H9 (cell line): ENCODE results near the gene KHNYN. TPM values are rescaled to one million over a fixed set of nuclear protein-coding genes. Genes with fewer than 3 reads are reported as not detected.

ENCODE experiments used
- DNase-seq: peaks from one replicate; pipeline ENCODE4 v3.0.0-alpha.2; 2017
- H2AFZ ChIP-seq: one replicate; pipeline ENCODE4 v1.6.1; 2013; ENCODE audit warnings: mild to moderate bottlenecking, low read length, control low read depth, moderate library complexity
- H2AK5ac ChIP-seq: 2 replicates; pipeline ENCODE4 v1.6.1; 2013; ENCODE audit warnings: low read length, control low read depth, mixed read lengths; ENCODE audit not compliant: insufficient read length
- H2BK120ac ChIP-seq: one replicate; pipeline ENCODE4 v1.6.1; 2013; ENCODE audit warnings: low read depth, mild to moderate bottlenecking, low read length, control low read depth, inconsistent platforms; ENCODE audit not compliant: poor library complexity, severe bottlenecking
- H2BK12ac ChIP-seq: 2 replicates; pipeline ENCODE4 v1.6.1; 2013; ENCODE audit warnings: low read length, control low read depth, mixed read lengths, low read depth; ENCODE audit not compliant: insufficient read length
- H2BK15ac ChIP-seq: 2 replicates; pipeline ENCODE4 v1.6.1; 2013; ENCODE audit warnings: low read depth, low read length, control low read depth
- H2BK20ac ChIP-seq: one replicate; pipeline ENCODE4 v1.6.1; 2013; ENCODE audit warnings: low read depth, mild to moderate bottlenecking, low read length, control low read depth, inconsistent platforms; ENCODE audit not compliant: poor library complexity, severe bottlenecking
- H2BK5ac ChIP-seq: 2 replicates; pipeline ENCODE4 v1.6.1; 2013; ENCODE audit warnings: low read length, control low read depth, mixed read lengths; ENCODE audit not compliant: insufficient read length
- H3K14ac ChIP-seq: 2 replicates; pipeline ENCODE4 v1.6.1; 2013; ENCODE audit warnings: low read length, control low read depth; ENCODE audit not compliant: insufficient read depth
- H3K18ac ChIP-seq: 2 replicates; pipeline ENCODE4 v1.6.1; 2013; ENCODE audit warnings: low read depth, mild to moderate bottlenecking, mixed read lengths, low read length, control low read depth; ENCODE audit not compliant: insufficient read length
- H3K23ac ChIP-seq: 2 replicates; pipeline ENCODE4 v1.6.1; 2013; ENCODE audit warnings: low read length, control low read depth, mixed read lengths, low read depth; ENCODE audit not compliant: insufficient read length
- H3K23me2 ChIP-seq: 2 replicates; pipeline ENCODE4 v1.6.1; 2013; ENCODE audit warnings: low read depth, mild to moderate bottlenecking, mixed read lengths, low read length, control low read depth; ENCODE audit not compliant: insufficient read length, poor library complexity, severe bottlenecking
- H3K27ac ChIP-seq: 2 replicates; pipeline ENCODE4 v1.5.1; 2013; ENCODE audit warnings: low read length, control low read depth, mixed read lengths, low read depth; ENCODE audit not compliant: insufficient read length
- H3K27me3 ChIP-seq: 2 replicates; pipeline ENCODE4 v1.6.1; 2013; ENCODE audit warnings: low read length, control low read depth, inconsistent platforms; ENCODE audit not compliant: insufficient read depth
- H3K4ac ChIP-seq: 2 replicates; pipeline ENCODE4 v1.6.1; 2013; ENCODE audit warnings: low read depth, mild to moderate bottlenecking, control low read depth, inconsistent platforms, low read length, moderate library complexity
- H3K4me1 ChIP-seq: 2 replicates; pipeline ENCODE4 v1.6.1; 2013; ENCODE audit warnings: low read length, control low read depth, inconsistent platforms; ENCODE audit not compliant: insufficient read depth
- H3K4me2 ChIP-seq: 2 replicates; pipeline ENCODE4 v1.6.1; 2013; ENCODE audit warnings: low read length, control low read depth, mixed read lengths; ENCODE audit not compliant: insufficient read length, insufficient read depth
- H3K56ac ChIP-seq: 2 replicates; pipeline ENCODE4 v1.6.1; 2013; ENCODE audit warnings: low read depth, mild to moderate bottlenecking, mixed read lengths, low read length, control low read depth; ENCODE audit not compliant: insufficient read length
- H3K79me1 ChIP-seq: 2 replicates; pipeline ENCODE4 v1.6.1; 2013; ENCODE audit warnings: low read depth, mild to moderate bottlenecking, moderate library complexity, low read length, control low read depth, inconsistent platforms; ENCODE audit not compliant: insufficient read depth, poor library complexity, severe bottlenecking
- H3K79me2 ChIP-seq: 2 replicates; pipeline ENCODE4 v1.6.1; 2013; ENCODE audit warnings: low read length, control low read depth, inconsistent platforms; ENCODE audit not compliant: insufficient read depth
- H3K9ac ChIP-seq: 2 replicates; pipeline ENCODE4 v1.6.1; 2013; ENCODE audit warnings: low read length, control low read depth, mixed read lengths; ENCODE audit not compliant: insufficient read length; ENCODE audit errors: extremely low read depth
- H3K9me3 ChIP-seq: one replicate; pipeline ENCODE4 v1.6.1; 2013; ENCODE audit warnings: low read depth, low read length, inconsistent platforms; ENCODE audit not compliant: control insufficient read depth
- H3T11ph ChIP-seq: one replicate; pipeline ENCODE4 v1.6.1; 2013; ENCODE audit warnings: mild to moderate bottlenecking, low read length, control low read depth, inconsistent platforms
- H4K20me1 ChIP-seq: one replicate; pipeline ENCODE4 v1.6.1; 2013; ENCODE audit not compliant: control insufficient read depth, insufficient read length, insufficient read depth
- H4K5ac ChIP-seq: 2 replicates; pipeline ENCODE4 v1.6.1; 2013; ENCODE audit warnings: low read depth, mild to moderate bottlenecking, mixed read lengths, low read length, control low read depth; ENCODE audit not compliant: insufficient read length
- H4K8ac ChIP-seq: replicated peaks from 2 replicates; pipeline ENCODE4 v1.6.1; 2013; ENCODE audit warnings: low read length, control low read depth, mixed read lengths, low read depth; ENCODE audit not compliant: insufficient read length
- H4K91ac ChIP-seq: 2 replicates; pipeline ENCODE4 v1.6.1; 2013; ENCODE audit warnings: low read depth, mild to moderate bottlenecking, moderate library complexity, mixed read lengths, low read length, control low read depth; ENCODE audit not compliant: insufficient read length
- H3K27ac Mint-ChIP-seq, 3 experiments: 2 replicates in 2 of 3; 3 replicates in 1 of 3; pipeline ENCODE4 v1.8.0; 2020 to 2021; ENCODE audit warnings: mixed read lengths in 3 of 3, mild to moderate bottlenecking in 1 of 3, moderate library complexity in 1 of 3
- H3K27me3 Mint-ChIP-seq: 2 replicates; pipeline ENCODE4 v1.8.0; 2021; ENCODE audit warnings: low read depth, mild to moderate bottlenecking, moderate library complexity, mixed read lengths
- H3K36me3 Mint-ChIP-seq, 3 experiments: 2 replicates in 2 of 3; 3 replicates in 1 of 3; pipeline ENCODE4 v1.8.0; 2020 to 2021; ENCODE audit warnings: low read depth in 3 of 3, mixed read lengths in 3 of 3; ENCODE audit not compliant: insufficient read depth in 1 of 3
- H3K4me1 Mint-ChIP-seq, 2 experiments: 2 replicates each; pipeline ENCODE4 v1.8.0; 2020; ENCODE audit warnings: mixed read lengths in 2 of 2
- H3K4me3 Mint-ChIP-seq, 2 experiments: 2 replicates in 1 of 2; 3 replicates in 1 of 2; pipeline ENCODE4 v1.8.0; 2020 to 2021; ENCODE audit warnings: mild to moderate bottlenecking in 2 of 2, mixed read lengths in 2 of 2, moderate library complexity in 1 of 2
- H3K9me3 Mint-ChIP-seq, 2 experiments: 2 replicates in 1 of 2; 3 replicates in 1 of 2; pipeline ENCODE4 v1.8.0; 2020; ENCODE audit warnings: mild to moderate bottlenecking in 2 of 2, mixed read lengths in 2 of 2, moderate library complexity in 1 of 2
- WGBS: extraction: QIAGEN DNeasy Blood & Tissue Kit; methylation state at CpG from one replicate; pipeline ENCODE4 v1.1.7; 2013; ENCODE audit warnings: missing lambda C conversion rate, low lambda C conversion rate, mixed read lengths; ENCODE audit not compliant: insufficient read length; ENCODE audit errors: extremely low coverage; 5-methylcytosine and 5-hydroxymethylcytosine counted together
- total RNA-seq: library from RNA; stranded (reverse); gene quantifications from 2 replicates; pipeline ENCODE4 v1.2.1, GENCODE V29; 2021
- TF ChIP-seq, protein P1 (sequence below): fragments of 200-600 bp; sonication (generic); conservative IDR thresholded peaks from 3 replicates; pipeline ENCODE4 v1.8.0; 2021; ENCODE audit warnings: antibody characterized with exemption, mild to moderate bottlenecking

The KHNYN gene
- total RNA-seq, 1 experiment from 2014 or later = 30.0 TPM

DNA sequence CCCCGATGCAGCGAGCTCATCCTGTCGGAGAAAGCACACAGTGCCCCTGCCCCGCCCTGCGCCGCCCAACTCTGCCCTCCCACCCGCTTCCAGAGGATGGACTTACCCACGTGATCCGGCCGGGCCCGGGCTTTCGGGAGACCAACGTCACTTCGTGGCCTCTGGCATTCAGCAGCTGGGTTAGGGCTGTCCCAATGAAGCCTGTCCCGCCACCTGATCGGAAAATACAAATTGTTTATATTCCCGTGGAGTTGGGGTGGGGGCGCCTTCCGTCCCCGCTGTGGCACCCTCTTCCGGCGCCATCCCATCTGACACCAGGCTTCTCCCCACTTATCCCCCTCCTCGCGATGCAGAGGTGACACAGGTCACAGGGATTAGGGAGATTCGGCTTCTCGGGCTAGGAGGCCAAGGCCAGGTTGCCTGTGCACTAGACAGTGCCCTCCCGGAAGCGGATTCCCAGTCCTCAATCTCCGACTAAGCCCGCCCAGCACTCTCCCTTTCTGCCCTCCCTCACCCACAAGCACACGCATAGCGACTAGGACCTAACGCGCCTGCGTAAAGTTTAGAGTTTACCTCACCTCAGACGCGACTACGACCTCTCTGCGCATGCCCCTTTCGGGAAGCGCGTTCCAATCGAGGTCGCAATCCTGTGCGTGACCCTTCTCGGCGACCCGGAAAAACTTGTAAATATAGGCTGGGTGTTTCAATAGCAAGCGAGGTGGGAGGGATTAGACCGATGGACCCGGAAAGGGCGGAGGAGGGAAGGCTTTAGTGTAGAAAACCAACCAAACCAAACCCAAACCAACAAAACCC, 12.7 kb downstream of the KHNYN start, which contains the start of gene SDR39U1:
SDR39U1 (minus strand) TSS at position 537 of the 813 bp plus-strand sequence; CDS start at position 530, 7 bp downstream.
- Mint-ChIP-seq H3K4me1 (peaks cover 13 to 14% of the 10 kb centered on the region in 2 experiments), H3K4me3 (peak within 1 kb of the TSS; percentile 90 to 91), H3K36me3 (peaks cover 19 to 40% (median 37%) of the 10 kb centered on the region in 3 experiments), H3K9me3 (no peaks in the 10 kb centered on the region; a peak in 1 of 5 replicates), H3K27me3 (no peaks in the 10 kb centered on the region; the same call in 1 of the 2 replicates), H3K27ac (peak within 1 kb of the TSS; percentile 99 to 100 (median 99))
- peak within 1 kb of the TSS; percentile 69 for H3K4me2 ChIP-seq
- H3K79me1 ChIP-seq = peaks cover 2% of the 10 kb centered on the region
- no peaks in the 10 kb centered on the region for H3K27me3 ChIP-seq
- no peaks in the 10 kb centered on the region for H3K4me1 ChIP-seq
- H3K9me3 ChIP-seq = no peaks in the 10 kb centered on the region
- H4K5ac ChIP-seq = no peak within 1 kb of the TSS
- H4K91ac ChIP-seq = no peak within 1 kb of the TSS
- no peak within 1 kb of the TSS for H3K23ac ChIP-seq
- no peak within 1 kb of the TSS for H2BK12ac ChIP-seq
- peak within 1 kb of the TSS; percentile 87 for H3K14ac ChIP-seq
- H3K79me2 ChIP-seq = no peaks in the 10 kb centered on the region
- H3K9ac ChIP-seq = peak within 1 kb of the TSS; percentile 86
- no peak within 1 kb of the TSS for H2BK20ac ChIP-seq
- no CpG with 5 or more reads among the region's 52 CpGs for WGBS
- H4K20me1 ChIP-seq = no peaks in the 10 kb centered on the region
- peak within 1 kb of the TSS; percentile 83 for H3K27ac ChIP-seq
- no peak within 1 kb of the TSS for H4K8ac ChIP-seq
- peak; percentile 97 for DNase-seq
- no peak within 1 kb of the TSS for H2BK5ac ChIP-seq
- peaks cover 10% of the 10 kb centered on the region for H3K23me2 ChIP-seq
- H3K4ac ChIP-seq = no peak within 1 kb of the TSS
- peak within 1 kb of the TSS; percentile 85 for H2AFZ ChIP-seq
- TF ChIP-seq, protein P1, sequence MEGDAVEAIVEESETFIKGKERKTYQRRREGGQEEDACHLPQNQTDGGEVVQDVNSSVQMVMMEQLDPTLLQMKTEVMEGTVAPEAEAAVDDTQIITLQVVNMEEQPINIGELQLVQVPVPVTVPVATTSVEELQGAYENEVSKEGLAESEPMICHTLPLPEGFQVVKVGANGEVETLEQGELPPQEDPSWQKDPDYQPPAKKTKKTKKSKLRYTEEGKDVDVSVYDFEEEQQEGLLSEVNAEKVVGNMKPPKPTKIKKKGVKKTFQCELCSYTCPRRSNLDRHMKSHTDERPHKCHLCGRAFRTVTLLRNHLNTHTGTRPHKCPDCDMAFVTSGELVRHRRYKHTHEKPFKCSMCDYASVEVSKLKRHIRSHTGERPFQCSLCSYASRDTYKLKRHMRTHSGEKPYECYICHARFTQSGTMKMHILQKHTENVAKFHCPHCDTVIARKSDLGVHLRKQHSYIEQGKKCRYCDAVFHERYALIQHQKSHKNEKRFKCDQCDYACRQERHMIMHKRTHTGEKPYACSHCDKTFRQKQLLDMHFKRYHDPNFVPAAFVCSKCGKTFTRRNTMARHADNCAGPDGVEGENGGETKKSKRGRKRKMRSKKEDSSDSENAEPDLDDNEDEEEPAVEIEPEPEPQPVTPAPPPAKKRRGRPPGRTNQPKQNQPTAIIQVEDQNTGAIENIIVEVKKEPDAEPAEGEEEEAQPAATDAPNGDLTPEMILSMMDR = no peak
- H3K56ac ChIP-seq = no peak within 1 kb of the TSS
- no peak within 1 kb of the TSS for H2AK5ac ChIP-seq
- peak within 1 kb of the TSS; percentile 93 for H3K18ac ChIP-seq
- H2BK120ac ChIP-seq = no peak within 1 kb of the TSS
- no peak within 1 kb of the TSS for H2BK15ac ChIP-seq
- H3T11ph ChIP-seq = no peak within 1 kb of the TSS
